CD4-positive, alpha-beta T cell treated with Interleukin-17A for 1 hour (primary cell): ENCODE measurements around the gene NANOS2.
A peak's percentile ranks its signal among the peaks of the same experiment; 100 is the strongest.
"Not testable (repeated sequence)": the region's sequence is repeated elsewhere in the genome, so short reads cannot be mapped to it uniquely, and the experiment has no call there.

Experiments
- DNase-seq: peaks from one replicate; pipeline ENCODE4 v3.0.0-alpha.2; 2020

NANOS2 gene

DNA sequence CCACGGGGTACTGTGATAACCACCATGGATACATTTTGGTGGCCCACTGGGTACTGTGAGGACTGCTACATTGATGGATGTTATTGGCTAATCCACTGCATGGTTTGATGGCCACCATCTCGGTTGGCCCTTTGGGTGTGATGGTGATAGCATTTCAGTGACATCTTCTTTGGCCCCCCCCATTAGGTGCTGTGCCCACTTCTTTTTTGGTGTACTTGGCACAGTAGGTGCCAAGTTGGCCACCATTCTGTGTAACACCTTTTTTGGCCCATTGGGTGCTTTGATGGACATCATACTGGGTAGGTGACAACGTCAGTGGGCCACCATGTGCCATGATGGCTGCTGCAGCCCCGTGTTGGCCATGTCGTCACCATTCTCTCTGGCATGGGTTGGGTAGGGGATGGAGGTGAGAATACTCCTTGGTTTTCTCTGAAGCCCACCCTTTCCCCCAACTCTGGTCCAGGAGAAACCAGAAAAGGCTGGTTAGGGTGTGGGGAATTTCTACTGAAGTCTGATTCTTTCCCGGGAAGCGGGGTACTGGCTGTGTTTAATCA lies 41.3 kb downstream of the NANOS2 start:
- DNase-seq = no peak

DNA sequence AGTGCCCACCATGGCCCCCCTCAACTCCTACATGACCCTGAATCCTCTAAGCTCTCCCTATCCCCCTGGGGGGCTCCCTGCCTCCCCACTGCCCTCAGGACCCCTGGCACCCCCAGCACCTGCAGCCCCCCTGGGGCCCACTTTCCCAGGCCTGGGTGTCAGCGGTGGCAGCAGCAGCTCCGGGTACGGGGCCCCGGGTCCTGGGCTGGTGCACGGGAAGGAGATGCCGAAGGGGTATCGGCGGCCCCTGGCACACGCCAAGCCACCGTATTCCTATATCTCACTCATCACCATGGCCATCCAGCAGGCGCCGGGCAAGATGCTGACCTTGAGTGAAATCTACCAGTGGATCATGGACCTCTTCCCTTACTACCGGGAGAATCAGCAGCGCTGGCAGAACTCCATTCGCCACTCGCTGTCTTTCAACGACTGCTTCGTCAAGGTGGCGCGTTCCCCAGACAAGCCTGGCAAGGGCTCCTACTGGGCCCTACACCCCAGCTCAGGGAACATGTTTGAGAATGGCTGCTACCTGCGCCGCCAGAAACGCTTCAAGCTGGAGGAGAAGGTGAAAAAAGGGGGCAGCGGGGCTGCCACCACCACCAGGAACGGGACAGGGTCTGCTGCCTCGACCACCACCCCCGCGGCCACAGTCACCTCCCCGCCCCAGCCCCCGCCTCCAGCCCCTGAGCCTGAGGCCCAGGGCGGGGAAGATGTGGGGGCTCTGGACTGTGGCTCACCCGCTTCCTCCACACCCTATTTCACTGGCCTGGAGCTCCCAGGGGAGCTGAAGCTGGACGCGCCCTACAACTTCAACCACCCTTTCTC lies 42.3 kb downstream of the NANOS2 start:
- no peak for DNase-seq

DNA sequence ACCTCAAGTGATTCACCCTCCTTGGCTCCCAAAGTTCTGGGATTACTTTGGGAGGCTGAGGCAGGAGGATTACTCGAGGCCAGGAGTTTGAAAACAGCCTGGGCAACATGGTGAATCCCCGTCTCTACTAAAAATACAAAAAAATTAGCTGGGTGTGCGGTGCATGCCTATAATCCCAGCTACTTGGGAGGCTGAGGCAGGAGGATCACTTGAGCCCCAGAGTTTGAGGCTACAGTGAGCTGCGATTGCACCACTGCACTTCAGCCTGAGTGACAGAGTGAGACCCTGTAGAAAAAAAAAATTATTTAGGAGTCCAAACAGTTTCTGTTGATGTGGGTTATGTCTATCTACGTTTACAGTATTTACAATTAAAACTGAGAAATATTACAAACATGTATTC lies 43.8 kb downstream of the NANOS2 start:
- no peak for DNase-seq

DNA sequence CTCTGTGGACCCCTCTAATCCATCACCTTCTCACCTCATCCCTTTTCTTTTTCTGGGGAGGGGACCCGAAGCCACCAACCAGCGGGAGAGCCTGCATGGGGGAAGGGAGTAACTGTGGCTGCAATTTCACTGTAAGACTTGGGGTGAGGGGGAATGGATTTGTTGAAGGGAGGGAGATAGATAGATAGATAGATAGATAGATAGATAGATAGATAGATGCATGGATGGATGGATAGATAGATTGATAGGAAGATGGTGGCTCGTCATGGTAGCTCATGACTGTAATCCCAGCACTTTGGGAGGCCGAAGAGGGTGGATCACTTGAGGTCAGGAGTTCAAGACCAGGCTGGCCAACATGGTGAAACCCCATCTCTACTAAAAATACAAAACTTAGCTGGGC lies 47.3 kb downstream of the NANOS2 start:
- DNase-seq = not testable (repeated sequence)

GRCh38 chr19:45866400-45867176 lies 48.0 kb downstream of the NANOS2 start:
- DNase-seq = no peak

- DNase-seq = no peak
These were observed 49.2 kb downstream of the NANOS2 start for GRCh38 chr19:45865269-45865948.

- no peak for DNase-seq
These were observed 49.9 kb downstream of the NANOS2 start for GRCh38 chr19:45864629-45865082.

- DNase-seq = peak; percentile 66
These were observed 50.5 kb downstream of the NANOS2 start, which contains the start of gene FOXA3 for GRCh38 chr19:45863840-45864628. Gene FOXA3 (plus strand): TSS chr19:45864326. CDS start chr19:45864457, 131 bp downstream.

GRCh38 chr19:45863335-45863839 lies 51.2 kb downstream of the NANOS2 start:
- DNase-seq = no peak
